K562 (cell line): Measurements from ENCODE around the gene RABEPK. TPM values are rescaled to one million over a fixed set of nuclear protein-coding genes. Genes with fewer than 3 reads are reported as not detected.

Experiments
- ATAC-seq: fragments of 200-7000 bp; cut with Tn5 transposase; 3 replicates; pipeline ENCODE4 v1.9.1; 2020; ENCODE audit warnings: moderate library complexity
- BruUV-seq: library from RNA; stranded (reverse); fragments of 400-500 nt; replicated peaks from 2 replicates; lab custom pipeline; 2021; lab: Mats Ljungman, UMichigan
- CTCF ChIA-PET: fragments of 300-600 bp; formaldehyde crosslinking; extraction: SDS; loops from one replicate; lab custom pipeline; 2021; ENCODE audit warnings: low intra/inter-chr PET ratio; lab: Yijun Ruan, JAX
- POLR2A ChIA-PET: fragments of 300-600, 350-650 bp; sonication (Branson Sonifier 250); formaldehyde crosslinking; extraction: SDS; loops from one replicate; lab custom pipeline; 2021; ENCODE audit warnings: antibody characterized with exemption, inconsistent platforms; lab: Yijun Ruan, JAX
- DNase-seq, 4 experiments: peaks; one replicate each; pipeline versions ENCODE4 v3.0.0 to v3.0.0-alpha.2; 2011 to 2018; ENCODE audit warnings: low spot score in 3 of 4, mixed read lengths in 3 of 4; ENCODE audit errors: extremely low read depth in 1 of 4
- FAIRE-seq: peaks from 2 replicates; lab custom pipeline; 2011; peaks lifted over from hg19 to GRCh38; lab: Jason Lieb, UNC
- H2AFZ ChIP-seq: 2 replicates; pipeline ENCODE4 v1.6.0; 2011; ENCODE audit warnings: low read depth, low read length, control low read depth, inconsistent platforms
- H3K27ac ChIP-seq: fragments of 200-600 bp; 3 replicates; pipeline ENCODE4 v1.8.0; 2011; ENCODE audit warnings: low read depth, mild to moderate bottlenecking, control low read depth, inconsistent platforms, low read length, moderate library complexity, mixed read lengths; ENCODE audit errors: extremely low read depth
- H3K27me3 ChIP-seq, 2 experiments: fragments of 300-600 bp in 1 of 2; 2 replicates in 1 of 2; 3 replicates in 1 of 2; pipeline versions ENCODE4 v1.6.0 to v1.8.0; 2011; ENCODE audit warnings: inconsistent platforms in 2 of 2, low read length in 2 of 2, mild to moderate bottlenecking in 1 of 2, mixed read lengths in 1 of 2, moderate library complexity in 1 of 2; ENCODE audit not compliant: control insufficient read depth in 2 of 2, insufficient read depth in 2 of 2
- H3K36me3 ChIP-seq: fragments of 300-600 bp; 3 replicates; pipeline ENCODE4 v1.8.0; 2011; ENCODE audit warnings: mild to moderate bottlenecking, low read length, inconsistent platforms; ENCODE audit not compliant: control insufficient read depth, insufficient read depth
- H3K4me1 ChIP-seq, 2 experiments: fragments of 200-600 bp in 1 of 2; replicated peaks in 1 of 2; 2 replicates in 1 of 2; 3 replicates in 1 of 2; pipeline versions ENCODE4 v1.5.1 to v1.8.0; 2011; ENCODE audit warnings: inconsistent platforms in 2 of 2, low read length in 2 of 2, mild to moderate bottlenecking in 1 of 2, mixed read lengths in 1 of 2, moderate library complexity in 1 of 2; ENCODE audit not compliant: control insufficient read depth in 2 of 2, insufficient read depth in 2 of 2
- H3K4me2 ChIP-seq: 2 replicates; pipeline ENCODE4 v1.6.1; 2011; ENCODE audit warnings: low read length, control low read depth, inconsistent platforms, mixed read lengths; ENCODE audit not compliant: insufficient read depth
- H3K4me3 ChIP-seq: fragments of 200-600 bp; sonication (generic), shearing (Covaris generic); 2 replicates; pipeline ENCODE4 v1.5.1; 2016; ENCODE audit warnings: control low read depth, inconsistent platforms
- H3K79me2 ChIP-seq: fragments of 200-600 bp; 3 replicates; pipeline ENCODE4 v1.8.0; 2011; ENCODE audit warnings: low read length, inconsistent platforms; ENCODE audit not compliant: control insufficient read depth, insufficient read depth
- H3K9ac ChIP-seq, 2 experiments: 2 replicates each; pipeline versions ENCODE4 v1.6.0 to v1.6.1; 2011; ENCODE audit warnings: low read depth in 2 of 2, low read length in 2 of 2, control low read depth in 1 of 2, inconsistent platforms in 1 of 2, mild to moderate bottlenecking in 1 of 2, mixed read lengths in 1 of 2; ENCODE audit not compliant: insufficient read depth in 1 of 2
- H3K9me1 ChIP-seq: one replicate; pipeline ENCODE4 v1.6.0; 2011; ENCODE audit warnings: inconsistent platforms, mild to moderate bottlenecking, low read length, moderate library complexity; ENCODE audit not compliant: control insufficient read depth, insufficient read depth
- H3K9me3 ChIP-seq: replicated peaks from 2 replicates; pipeline ENCODE4 v1.5.1; 2011; ENCODE audit warnings: low read depth, low read length, inconsistent platforms; ENCODE audit not compliant: control insufficient read depth, insufficient read depth
- H4K20me1 ChIP-seq: replicated peaks from 2 replicates; pipeline ENCODE4 v1.6.1; 2011; ENCODE audit warnings: low read length, inconsistent platforms, mixed read lengths; ENCODE audit not compliant: control insufficient read depth, insufficient read depth
- MTA3 ChIP-seq: fragments of 450-650 bp; formaldehyde crosslinking; IDR thresholded peaks from 2 replicates; pipeline ENCODE4 v1.6.1; 2017; ENCODE audit warnings: mild to moderate bottlenecking, borderline replicate concordance
- MYNN ChIP-seq, 2 experiments: sonication (generic); formaldehyde crosslinking in 1 of 2; IDR thresholded peaks; 2 replicates each; pipeline versions ENCODE4 v1.5.0 to v1.6.1; 2016 to 2020; ENCODE audit warnings: antibody characterized with exemption in 1 of 2, missing genetic modification reagents in 1 of 2
- NR0B1 ChIP-seq: fragments of 450-650 bp; IDR thresholded peaks from one replicate; pipeline ENCODE4 v1.6.1; 2018; ENCODE audit warnings: mild to moderate bottlenecking, moderate library complexity; ENCODE audit not compliant: partially characterized antibody
- RBM17 ChIP-seq: fragments of 200-400 bp; formaldehyde crosslinking; IDR thresholded peaks from 2 replicates; pipeline ENCODE4 v1.6.1; 2017; ENCODE audit warnings: low read depth, mild to moderate bottlenecking, low read length, borderline replicate concordance
- TRIM25 ChIP-seq: fragments of 450-650 bp; IDR thresholded peaks from 2 replicates; pipeline ENCODE4 v1.7.0; 2016; ENCODE audit warnings: borderline replicate concordance
- YBX1 ChIP-seq: fragments of 450-650 bp; IDR thresholded peaks from 2 replicates; pipeline ENCODE4 v1.7.1; 2016; ENCODE audit warnings: mild to moderate bottlenecking
- WGBS: fragments of 100-300 bp; shearing (Covaris generic); methylation state at CpG from one replicate; pipeline ENCODE4 v1.1.6; 2016; ENCODE audit warnings: low coverage, mixed read lengths; ENCODE audit not compliant: insufficient coverage; ENCODE audit errors: missing lambda C conversion rate; 5-methylcytosine and 5-hydroxymethylcytosine counted together
- in situ Hi-C: fragments of 300-500 bp; cut with MboI; formaldehyde crosslinking; loops from 4 replicates; pipeline ENCODE4 v1.15.0; 2018; ENCODE audit warnings: inconsistent platforms, mixed read lengths
- intact Hi-C: fragments of 100-400 bp; cut with micrococcal nuclease; formaldehyde crosslinking; loops from 2 replicates; pipeline ENCODE4 v1.14.2; 2022
- polyA plus RNA-seq, 8 experiments: library from polyadenylated mRNA; depleted of rRNA in 4 of 8; stranded (reverse) in 5 of 8; unstranded in 3 of 8; fragments of >200 nt; fragmentation: Nextera tagmentation in 2 of 8; fragmentation: Illumina TruSeq in 1 of 8; extraction: Ambion mirVana in 2 of 8; extraction: Trizol in 1 of 8; gene quantifications; 2 replicates each; pipeline versions ENCODE4 v1.2.1 to v1.2.3, GENCODE V29; 2011 to 2014; ENCODE audit warnings: inconsistent platforms in 1 of 8, missing spikeins in 1 of 8
- total RNA-seq, 7 experiments: library from RNA; depleted of rRNA in 6 of 7; stranded (reverse); fragments of >200 nt in 6 of 7; fragmentation: Illumina TruSeq in 2 of 7; extraction: Trizol in 2 of 7; gene quantifications; 2 replicates each; pipeline versions ENCODE4 v1.2.1 to v1.2.3, GENCODE V29; 2011 to 2021; ENCODE audit warnings: low replicate concordance in 1 of 7

Gene RABEPK
- total and polyA plus RNA-seq, 9 of the 15 experiments (the other 6 are each of a cell fraction or from before 2014, with no cell fraction given): 38.3 to 113 (median 52.8) TPM

- BruUV-seq: no TSS peak
- peaks cover 48% of the 10 kb centered on the region; the same call in 2 of the 3 replicates for H3K36me3 ChIP-seq
- CTCF ChIA-PET: no interaction called here
Observed at GRCh38 chr9:125214186-125214585, 13.8 kb downstream of the RABEPK start.

More at GRCh38 chr9:125214186-125214585, 13.8 kb downstream of the RABEPK start:
- intact Hi-C loops: no loop called here
- Histone ChIP-seq H3K27ac (no peak overlapping the region), H3K9me3 (no peaks in the 10 kb centered on the region), H3K4me3 (no peak overlapping the region), H3K9ac (no peak overlapping the region), H3K27me3 (no peaks in the 10 kb centered on the region), H3K9me1 (no peaks in the 10 kb centered on the region), H3K79me2 (no peaks in the 10 kb centered on the region), H4K20me1 (no peaks in the 10 kb centered on the region), H3K4me2 (no peak overlapping the region), H3K4me1 (no peaks in the 10 kb centered on the region), H2AFZ (no peak overlapping the region)
- no peak for ATAC-seq
- TF ChIP-seq RBM17: no peak
- TF ChIP-seq TRIM25: no peak
- TF ChIP-seq NR0B1: no peak
- TF ChIP-seq MTA3: no peak
- TF ChIP-seq MYNN (IDR thresholded peaks at IDR 0.05): no peak
- TF ChIP-seq MYNN (CRISPR knock-in tag; IDR thresholded peaks at IDR 0.05): no peak
- TF ChIP-seq YBX1: no peak
- in situ Hi-C loops: no loop called here
- peak in 1 of 4 experiments; percentile 5 for DNase-seq
- POLR2A ChIA-PET: interaction anchor here (1.0 kb wide), 1 partner anchor 27 kb away, joined by 3 read pairs; the partner anchor contains the start of gene HSPA5
- 75% methylated on average over 5 of the region's 5 CpGs for WGBS
- no peak for FAIRE-seq
